Suprapubic skin (tissue), 3 donors: Measurements from ENCODE around the gene SHF.

ENCODE experiments used
- CTCF ChIP-seq, 2 donors: fragments of 200-600 bp in 1 of 2; fragments of 450-650 bp in 1 of 2; sonication (generic) in 1 of 2; IDR thresholded peaks; one replicate each; pipeline ENCODE4 v1.5.1; 2016 to 2019; ENCODE audit warnings: antibody characterized with exemption in 2 of 2, mild to moderate bottlenecking in 1 of 2, moderate library complexity in 1 of 2
- POLR2AphosphoS5 ChIP-seq, 3 donors: sonication (generic); formaldehyde crosslinking; IDR thresholded peaks; one replicate each; pipeline ENCODE4 v1.6.1; 2017; ENCODE audit warnings: antibody characterized with exemption in 3 of 3

GRCh38 chr15:45164914-45165313 is 22.9 kb downstream of the SHF start:
- TF ChIP-seq POLR2AphosphoS5 (IDR thresholded peaks at IDR 0.05): no peak
- TF ChIP-seq CTCF (IDR thresholded peaks at IDR 0.05): no peak
